Glomerular visceral epithelial cell (primary cell): Measurements from ENCODE around the gene HHAT.
A peak's percentile ranks its signal among the peaks of the same experiment; 100 is the strongest.

Experiments used
- DNase-seq: peaks from one replicate; pipeline ENCODE4 v3.0.0-alpha.2; 2016; ENCODE audit errors: extremely low spot score

Gene HHAT

DNA sequence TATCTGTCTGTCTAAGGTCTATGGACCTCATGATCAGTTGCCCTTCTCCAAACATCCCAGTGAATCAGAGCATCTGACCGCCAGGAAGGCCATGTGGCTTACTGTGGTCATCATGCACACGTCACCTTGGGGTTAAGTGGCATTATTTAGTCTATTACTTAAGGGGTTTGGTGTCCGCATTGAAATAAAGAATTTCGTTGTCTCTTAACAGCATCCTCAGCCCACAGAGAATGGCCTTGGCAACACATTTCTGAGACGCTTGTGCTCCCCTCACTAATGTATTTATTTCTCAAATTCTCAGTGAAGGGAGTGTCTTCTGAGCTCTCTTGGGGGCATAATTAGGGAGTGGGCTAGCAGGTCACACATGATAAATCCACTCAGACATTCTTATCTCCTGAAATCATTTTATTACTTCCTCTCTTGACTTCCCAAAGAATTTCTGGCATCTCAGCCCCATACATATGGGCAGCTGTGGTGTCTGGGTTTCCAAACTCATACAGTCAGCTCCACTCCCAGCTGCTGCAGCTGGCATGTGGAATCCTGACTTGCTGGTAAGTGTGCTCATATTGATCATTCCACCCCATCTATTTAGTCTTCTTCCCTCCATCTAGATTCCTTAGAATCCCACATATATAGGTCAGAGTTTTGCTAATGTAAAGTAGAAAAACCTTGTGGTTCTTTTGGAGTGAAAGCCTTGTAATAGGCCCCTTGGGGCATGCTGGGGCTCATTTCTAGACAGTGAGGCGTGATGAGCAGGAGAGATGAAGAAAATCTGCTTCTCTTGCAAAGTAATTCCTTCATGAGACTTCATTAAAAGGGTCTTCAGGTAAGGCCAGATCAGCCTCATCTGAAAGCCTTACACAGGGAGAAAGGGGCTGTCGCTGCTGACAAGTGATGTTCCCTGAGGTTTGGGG is 110.5 kb downstream of the HHAT start:
- DNase-seq = peak; percentile 99

DNA sequence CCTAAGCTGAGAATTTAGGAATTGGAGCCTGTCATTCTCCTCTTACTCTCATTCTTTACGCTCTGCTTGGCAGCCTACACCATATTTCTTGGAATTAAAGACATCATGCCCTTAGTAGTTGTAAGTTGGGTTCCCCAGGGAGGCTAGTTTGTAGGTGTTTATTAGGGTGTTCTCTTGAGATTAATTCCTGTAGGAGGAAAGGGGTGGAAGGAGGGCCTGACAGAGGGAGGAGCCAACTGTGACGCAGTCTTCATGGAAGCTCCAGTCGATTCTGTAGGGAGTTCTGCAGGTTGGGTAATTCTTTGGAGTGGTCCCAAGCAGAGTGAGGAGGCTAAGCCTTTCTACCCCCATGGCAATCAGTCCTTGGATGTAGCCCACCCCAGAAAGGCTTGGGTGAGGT is 111.4 kb downstream of the HHAT start:
- DNase-seq = peak; percentile 74

DNA sequence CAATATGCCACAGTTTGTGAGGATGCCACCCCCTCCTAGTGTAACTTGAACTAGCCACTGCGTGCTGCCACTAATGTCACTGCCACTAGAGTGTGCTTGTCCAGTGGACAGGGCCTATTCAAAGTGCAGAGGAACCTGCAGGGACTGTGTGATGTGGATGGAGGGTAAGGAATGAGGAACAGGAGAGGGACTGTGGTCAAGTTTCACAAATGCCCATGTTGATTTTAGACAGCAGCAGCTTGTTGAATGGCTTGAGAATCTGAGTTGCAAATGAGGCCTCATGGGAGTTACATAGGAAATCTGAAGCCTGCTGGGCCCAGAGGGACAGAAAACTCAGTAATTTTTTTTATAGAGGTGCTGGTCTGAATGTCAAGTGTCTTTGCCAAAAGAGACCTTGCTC is 112.3 kb downstream of the HHAT start:
- DNase-seq = peak; percentile 63

DNA sequence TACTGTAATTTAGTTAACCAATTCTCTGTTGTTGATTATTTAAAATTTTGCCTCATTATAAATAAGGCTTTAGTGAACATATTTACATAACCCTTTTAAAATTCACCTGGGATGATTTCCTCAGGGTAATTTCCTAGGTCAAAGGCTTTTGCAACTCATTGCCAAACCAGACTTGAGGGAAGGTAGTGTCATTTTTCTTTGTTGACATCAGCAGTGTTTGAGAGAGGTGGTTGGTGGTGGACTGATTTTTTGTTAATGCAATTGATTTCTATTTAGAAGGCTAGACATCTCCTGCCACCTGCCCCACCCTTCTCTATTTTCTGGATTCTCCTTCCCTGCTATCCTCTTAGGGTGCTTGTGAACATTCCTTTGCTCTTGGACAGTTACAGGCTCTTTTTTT is 116.8 kb downstream of the HHAT start:
- peak; percentile 21 for DNase-seq

DNA sequence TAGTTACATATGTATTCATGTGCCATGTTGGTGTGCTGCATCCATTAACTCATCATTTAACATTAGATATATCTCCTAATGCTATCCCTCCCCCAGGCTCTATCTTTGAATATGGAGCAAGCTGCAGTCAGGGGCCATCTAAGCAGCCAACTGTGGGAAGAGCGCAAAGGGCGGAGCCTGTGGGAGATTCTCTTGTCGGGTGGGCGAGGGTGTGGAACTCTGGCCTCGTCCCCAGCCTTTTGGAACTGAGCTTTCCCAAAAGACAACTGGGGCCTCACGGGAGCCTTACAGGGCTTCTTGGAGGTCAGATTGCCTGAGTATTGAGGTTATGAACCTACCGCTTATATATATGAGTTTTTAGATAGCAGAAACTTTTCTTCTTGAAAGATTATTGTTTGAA is 117.2 kb downstream of the HHAT start:
- DNase-seq = no peak

DNA sequence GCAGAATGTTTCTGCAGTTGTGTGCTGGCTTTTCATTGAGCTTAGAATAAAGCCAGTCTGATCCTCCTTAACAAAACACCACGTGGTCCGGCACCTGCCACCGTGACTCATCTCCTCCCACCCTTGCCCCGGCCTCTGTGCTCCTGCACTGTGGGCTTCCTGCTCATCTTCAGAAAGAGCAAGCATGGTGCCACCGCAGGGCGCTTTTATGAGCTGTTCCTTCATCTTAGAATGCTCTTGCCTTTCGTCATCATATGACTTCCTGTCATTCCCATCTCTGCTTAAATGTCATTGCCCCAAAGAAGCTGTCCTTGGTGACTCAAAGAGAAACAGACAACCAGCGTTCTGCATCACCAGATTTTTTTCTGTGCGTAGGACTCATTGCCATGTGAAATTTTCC is 117.8 kb downstream of the HHAT start:
- DNase-seq = peak; percentile 88

DNA sequence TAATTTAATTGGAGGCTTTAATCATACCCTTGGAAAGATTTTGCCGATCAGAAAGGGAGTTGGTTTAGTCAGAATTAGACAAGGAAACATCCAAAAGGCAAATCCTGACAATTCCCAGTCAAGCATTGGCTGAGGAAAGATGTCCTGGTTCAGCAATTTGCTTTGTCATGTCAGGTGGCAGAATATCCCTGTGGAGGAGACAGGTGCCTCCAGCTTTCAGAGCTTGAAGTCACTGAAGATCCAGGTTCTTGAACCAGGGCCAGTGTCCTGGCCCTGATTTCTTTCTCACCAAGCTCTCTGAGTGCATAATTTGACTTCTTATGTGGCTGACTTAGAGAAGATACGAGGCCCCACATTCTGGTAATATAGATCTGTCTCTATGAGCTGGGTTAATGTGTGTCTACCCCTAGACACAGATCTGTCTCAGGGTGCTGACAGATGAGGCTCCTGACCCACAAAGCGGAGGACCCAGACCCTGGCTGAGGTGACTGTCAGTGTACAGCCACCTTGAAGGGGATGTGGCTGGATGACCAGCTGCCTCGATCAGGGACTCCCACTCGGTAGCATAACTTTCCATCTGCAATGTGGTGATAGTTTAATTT is 118.9 kb downstream of the HHAT start:
- peak; percentile 32 for DNase-seq

DNA sequence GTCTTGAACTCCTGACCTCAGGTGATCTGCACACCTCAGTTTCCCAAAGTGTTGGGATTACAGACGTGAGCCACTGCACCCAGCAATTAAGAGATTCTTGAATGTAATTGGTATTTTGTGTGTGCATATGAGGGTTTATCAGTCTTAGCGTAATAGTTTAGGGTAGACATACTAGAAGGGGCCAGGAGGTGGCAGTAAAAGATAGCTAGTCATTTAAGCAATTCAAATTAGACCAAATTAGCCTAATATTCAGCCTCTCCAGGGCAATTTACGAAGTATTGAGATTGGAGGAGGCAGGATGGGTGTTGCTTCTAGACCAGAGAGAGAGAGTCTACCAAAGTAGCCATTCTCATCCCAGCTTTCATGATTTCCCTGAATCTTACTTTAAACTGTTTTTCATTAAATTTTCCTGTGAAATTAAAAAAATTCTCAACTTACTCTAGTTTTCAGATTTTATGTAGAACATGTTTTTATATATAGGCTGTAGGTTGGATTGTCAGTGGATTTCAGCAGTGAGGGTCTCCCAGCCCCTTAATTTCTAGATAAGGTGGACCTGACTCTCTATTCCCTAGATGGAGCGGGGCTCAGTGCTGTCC is 119.7 kb downstream of the HHAT start:
- peak; percentile 67 for DNase-seq

DNA sequence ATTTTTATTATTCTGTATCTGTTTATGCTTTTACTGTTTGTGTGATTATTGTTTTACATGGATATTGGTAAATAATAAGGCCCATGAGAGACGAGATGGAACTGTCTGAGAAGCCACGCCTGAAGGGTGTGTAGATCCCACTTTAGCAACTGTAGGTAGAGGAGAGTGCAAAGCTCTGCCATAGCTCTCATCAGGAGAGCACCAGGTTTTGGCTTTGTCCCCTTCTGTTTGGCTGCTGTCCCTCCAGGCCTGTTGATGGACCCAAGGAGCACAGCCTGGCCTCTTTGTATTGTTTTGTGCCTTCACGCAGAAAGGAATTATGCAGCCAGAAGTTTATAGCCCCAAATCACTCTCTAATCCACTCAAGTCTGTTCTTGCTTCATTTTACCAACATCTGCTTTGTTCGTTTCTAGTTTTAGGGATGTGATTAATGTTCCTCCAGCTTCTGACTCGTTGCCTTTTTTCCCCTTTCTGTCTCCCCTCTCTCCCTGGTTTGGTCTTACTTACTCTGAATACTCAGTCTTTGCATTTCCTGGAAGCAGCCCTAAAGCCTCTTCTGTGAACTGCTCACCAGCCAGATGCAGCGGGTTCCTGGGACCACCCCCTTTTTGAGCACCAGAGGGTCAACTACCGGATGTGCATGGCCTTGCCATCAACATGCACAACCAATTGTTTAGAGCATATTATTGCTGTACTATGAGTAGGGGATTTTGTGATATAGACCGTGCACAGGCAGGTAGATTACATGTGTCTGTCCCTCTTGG is 127.3 kb downstream of the HHAT start:
- DNase-seq = no peak

DNA sequence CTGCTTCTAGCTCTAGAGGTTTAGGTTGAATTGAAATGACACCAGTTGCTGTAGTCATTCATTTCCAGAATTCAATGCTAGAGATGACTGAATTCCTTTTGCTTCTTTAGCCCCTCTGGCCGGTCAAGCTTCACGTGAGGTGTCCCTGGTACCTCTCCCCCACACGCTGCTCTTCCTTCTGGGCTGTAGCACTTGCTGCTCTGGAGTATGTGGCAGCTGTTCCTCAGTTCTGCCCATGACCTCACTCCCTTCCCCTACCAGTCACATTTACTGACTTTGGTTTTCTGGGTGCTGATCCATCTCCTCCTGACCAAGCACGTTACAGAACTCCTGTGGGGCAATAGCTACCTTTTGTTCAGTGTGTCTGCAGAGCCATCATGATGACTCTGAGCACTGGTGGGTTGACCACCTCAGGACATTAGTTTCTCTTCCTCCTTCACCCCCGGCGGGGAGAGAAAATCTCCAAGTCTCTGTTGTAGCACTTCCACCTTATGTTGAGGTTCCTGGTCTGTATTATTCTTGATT is 128.1 kb downstream of the HHAT start:
- DNase-seq = no peak

DNA sequence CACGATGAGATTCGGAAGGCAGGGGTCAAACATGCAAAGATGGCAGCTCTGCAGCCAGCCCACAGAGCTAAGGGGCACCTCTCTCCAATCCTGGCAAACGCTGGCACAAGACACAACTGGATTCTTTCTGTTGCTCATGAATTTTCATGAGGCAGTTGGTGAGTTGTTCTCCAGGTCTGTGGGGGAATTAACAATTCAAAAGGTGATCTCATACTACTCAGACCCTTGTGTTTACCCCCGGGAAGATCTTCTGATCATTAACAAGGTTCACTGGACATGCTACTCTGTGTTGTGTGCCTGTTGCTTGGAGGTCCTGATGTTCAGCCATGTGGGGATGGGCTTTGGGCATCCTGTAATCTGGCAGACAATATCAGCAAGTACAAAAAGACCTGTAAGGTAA is 128.9 kb downstream of the HHAT start:
- DNase-seq = peak; percentile 26

DNA sequence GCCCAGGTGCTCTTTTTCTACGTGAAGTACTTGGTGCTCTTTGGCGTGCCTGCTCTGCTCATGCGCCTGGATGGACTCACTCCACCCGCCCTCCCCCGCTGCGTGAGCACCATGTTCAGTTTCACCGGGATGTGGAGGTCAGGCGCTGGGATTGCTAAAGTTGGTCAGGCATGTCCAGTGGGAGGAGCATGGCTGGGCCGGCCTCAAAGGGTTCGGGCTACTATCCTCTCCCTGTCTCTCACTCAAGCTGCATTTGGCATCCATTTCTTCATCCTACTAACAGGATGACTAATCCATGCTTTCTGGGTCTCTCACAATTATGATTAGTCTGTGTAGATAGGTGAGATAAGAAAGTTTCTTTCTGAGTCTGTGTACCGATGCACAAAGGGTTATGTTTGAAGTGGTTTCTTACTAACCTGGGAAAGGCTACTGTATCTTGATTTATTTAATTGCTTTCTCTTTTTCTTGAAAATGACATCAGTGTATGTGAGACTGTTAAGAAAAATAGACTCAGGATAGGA is 135.9 kb downstream of the HHAT start:
- DNase-seq = peak; percentile 31

DNA sequence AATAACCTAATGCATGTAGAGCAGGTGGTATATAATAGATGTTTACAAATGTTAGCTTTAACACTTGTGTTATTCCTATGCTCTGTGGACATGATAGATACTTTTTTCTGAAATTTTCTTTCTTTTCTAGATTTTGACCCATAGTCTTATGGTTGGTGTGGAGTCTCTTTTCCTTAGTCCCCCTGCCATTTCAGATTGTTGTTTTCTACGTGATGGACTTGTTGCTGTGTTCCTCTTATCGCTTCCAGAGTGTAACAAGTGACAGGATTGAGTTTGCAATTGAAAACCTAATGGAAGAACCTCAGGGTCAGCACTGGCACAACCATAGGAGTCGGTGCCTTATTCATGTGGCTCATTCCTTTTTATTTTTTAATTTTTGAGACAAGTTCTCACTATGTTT is 136.4 kb downstream of the HHAT start:
- no peak for DNase-seq

DNA sequence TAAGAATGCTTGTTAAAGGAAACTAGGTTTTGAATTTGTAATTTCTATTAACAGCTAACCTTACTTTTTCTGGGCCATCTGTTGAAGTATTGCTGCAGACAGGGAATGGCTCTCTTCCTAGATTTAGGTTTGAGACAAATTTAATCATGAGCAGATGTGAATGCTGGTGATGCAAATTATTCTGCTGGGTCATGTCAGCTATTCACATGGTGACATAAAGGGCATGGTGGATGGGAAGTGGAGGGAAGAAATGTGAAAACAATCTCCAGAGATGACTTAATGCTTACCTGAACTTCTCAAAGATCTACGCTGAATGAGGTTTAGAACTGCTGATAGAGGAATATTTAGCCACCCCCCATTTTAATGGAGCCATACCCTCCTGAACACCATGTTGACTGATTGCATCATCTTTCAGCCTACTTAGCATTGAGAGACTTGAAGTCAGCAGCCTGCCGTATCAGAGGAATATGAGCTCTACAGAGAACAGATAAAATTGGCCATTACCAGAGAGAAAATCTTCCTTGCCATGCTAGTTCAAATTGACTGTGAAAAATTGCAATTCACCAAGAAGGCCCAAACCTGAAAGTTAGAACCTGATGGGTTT is 138.8 kb downstream of the HHAT start:
- no peak for DNase-seq

DNA sequence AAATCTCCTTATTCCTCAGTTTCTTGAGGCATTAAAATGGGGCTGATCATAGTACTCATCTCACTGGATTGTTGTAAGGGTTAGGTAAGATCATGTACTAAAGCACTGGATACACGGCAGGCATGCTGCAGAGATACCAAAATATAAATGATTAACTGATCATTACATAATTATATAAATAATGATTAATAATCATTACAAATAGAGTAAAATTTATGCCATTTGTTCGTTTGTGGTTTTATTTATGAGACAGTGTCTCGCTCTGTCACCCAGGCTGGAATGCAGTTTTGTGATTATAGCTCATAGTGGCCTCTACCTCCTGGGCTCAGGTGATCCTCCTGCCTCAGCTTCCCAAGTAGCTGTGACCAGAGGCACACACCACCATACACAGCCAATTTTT is 140.7 kb downstream of the HHAT start:
- no peak for DNase-seq

DNA sequence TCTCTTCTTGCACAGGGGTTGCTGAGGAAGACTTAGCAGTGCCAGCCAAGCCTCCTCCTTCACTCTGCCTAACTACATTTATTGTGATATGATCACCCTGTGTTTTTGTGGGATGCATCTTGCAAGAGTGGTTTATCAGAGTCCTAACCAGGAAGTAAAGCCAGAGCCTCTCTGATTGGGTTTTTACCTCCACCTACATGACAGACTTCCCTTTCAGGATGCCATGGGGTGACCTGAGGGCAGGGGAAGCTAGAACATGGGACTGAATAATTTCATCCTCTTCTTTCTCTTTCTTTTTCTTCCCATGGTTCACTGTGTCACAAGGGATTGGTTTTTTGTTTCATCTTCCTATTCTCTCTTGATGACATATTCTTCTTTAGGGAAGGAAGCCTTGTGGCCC is 146.6 kb downstream of the HHAT start:
- DNase-seq = no peak

DNA sequence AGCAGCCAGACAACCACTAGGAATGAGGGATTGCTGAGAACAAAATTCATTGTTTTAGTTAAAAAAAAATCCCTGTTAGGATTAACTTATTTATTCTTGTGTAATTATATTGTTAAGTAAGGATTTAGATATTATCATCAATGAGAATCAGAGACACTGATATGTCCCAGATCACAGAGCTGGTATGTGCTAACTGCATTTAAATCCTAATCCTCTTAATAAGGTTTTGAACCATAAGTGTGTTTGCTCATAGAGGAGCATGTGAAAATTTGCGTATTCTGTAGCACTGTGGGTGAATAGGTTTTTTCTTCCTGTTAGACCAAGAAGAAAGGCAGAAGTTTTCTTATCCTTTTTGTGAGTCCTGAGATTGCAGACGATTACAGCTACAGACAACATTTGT is 147.1 kb downstream of the HHAT start:
- DNase-seq = no peak

DNA sequence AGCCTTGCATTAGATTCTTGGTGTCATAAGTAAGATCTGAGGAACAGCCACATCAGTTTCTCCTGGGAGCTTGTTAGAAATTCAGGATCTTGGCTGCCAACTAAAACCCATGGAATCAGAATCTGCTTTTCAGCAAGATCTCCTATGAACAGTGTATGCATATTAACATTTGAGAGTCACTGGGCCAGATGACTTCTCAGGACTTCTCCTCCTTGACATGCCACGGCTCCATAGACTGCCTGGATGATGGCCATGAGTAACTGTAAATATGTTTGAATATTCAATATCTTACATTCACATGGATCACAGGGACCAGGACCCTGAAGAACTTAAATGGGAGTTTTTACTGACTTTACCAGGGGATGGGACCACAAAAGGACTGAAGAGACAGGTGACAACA is 148.0 kb downstream of the HHAT start:
- no peak for DNase-seq

DNA sequence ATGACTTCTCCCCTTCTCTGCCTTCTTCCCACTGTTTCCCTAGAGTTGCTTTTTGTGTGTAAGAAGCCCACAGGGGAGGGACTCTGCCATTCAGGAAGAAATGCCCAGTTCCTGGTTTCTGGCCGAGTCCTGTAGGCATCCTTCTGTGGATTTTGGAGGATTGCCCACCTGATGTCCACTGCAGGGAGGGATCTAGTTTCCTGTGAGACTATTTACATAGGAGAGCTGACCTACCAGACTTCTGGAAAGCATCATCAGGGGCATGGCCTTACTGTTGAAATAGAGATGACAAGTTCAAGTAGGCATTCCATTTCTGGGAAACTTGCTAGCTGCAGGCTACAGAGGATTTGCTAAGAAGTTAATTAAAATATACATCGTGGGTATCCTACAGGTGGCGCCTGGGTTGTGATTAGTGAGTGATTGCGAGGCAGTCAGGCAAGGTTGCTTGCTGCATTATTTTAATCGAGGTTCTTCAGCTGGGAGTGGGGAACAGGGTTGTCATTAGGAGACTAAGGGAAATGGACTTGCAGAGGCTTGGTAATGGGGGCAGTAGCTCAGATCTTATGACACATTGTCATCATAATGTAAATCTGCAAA is 148.7 kb downstream of the HHAT start:
- DNase-seq = no peak

DNA sequence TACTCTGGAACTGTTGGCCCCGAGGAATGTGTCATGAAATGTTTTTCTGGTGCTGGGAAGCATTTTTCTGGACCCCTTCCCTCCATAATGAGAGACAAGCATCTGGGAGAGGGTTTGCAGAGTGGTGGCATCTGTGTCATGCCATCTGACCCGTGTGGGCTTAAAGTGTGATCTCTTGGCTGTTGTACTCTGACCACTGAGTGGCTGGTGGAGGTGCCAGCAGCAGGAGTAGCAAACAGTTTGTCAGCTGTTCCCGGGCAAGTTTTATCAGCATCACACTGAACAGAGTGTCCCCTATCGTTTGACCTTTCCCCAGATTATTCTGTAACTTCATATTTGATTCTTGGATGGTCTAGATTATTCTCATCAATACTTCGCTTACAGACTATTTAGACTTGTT is 150.1 kb downstream of the HHAT start:
- no peak for DNase-seq

DNA sequence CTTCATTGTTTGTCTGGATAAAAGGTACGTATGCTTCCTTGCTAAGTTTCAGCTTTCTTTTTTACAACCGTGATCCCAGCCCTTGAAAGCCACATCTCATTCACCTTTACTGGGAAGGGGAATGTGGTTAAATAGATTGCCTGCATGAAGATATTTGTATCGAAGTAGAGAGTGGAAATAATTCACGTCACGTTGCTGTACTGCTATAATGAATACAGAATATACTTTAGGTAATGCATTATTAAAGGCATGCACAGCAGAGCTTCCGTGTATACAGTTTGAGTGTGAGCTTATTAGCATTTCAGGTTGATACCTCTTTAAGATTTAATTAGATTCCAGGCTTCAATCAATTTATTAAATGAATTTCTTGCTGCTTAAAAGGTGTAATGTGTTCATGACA is 153.8 kb downstream of the HHAT start:
- no peak for DNase-seq
